AG04450 (cell line): ENCODE results near the gene UMAD1. TPM values are rescaled to one million over a fixed set of nuclear protein-coding genes. Genes with fewer than 3 reads are reported as not detected.

Source experiments
- CTCF ChIA-PET: fragments of 300-600, 350-600 bp; formaldehyde crosslinking; extraction: SDS; loops from one replicate; lab custom pipeline; 2022; ENCODE audit warnings: antibody characterized with exemption, inconsistent platforms; lab: Charles Lee
- POLR2A ChIA-PET: fragments of 350-600 bp; formaldehyde crosslinking; extraction: SDS; loops from one replicate; lab custom pipeline; 2021; ENCODE audit warnings: antibody characterized with exemption, inconsistent platforms; lab: Yijun Ruan, JAX
- DNase-seq: peaks from one replicate; pipeline ENCODE4 v3.0.0-alpha.2; 2011; ENCODE audit warnings: low read depth, low spot score
- H3K27ac ChIP-seq: one replicate; pipeline ENCODE4 v1.5.1; 2012; ENCODE audit warnings: low read depth, low read length, control low read depth
- H3K27me3 ChIP-seq: one replicate; pipeline ENCODE4 v1.6.0; 2012; ENCODE audit warnings: low read length; ENCODE audit not compliant: control insufficient read depth, insufficient read depth
- H3K4me3 ChIP-seq: 2 replicates; pipeline ENCODE4 v1.5.1; 2011; ENCODE audit warnings: mild to moderate bottlenecking, low read depth, low read length, control low read depth
- H3K9me3 ChIP-seq: 2 replicates; pipeline ENCODE4 v1.5.1; 2012; ENCODE audit warnings: low read length; ENCODE audit not compliant: control insufficient read depth, insufficient read depth
- polyA plus RNA-seq: library from polyadenylated mRNA; depleted of rRNA; stranded (reverse); fragments of >200 nt; gene quantifications from 2 replicates; pipeline ENCODE4 v1.2.3, GENCODE V29; 2011
- TF ChIP-seq, protein P1 (sequence below): IDR thresholded peaks from 2 replicates; pipeline ENCODE4 v1.5.1; 2011; ENCODE audit warnings: low read depth, low read length, control low read depth, inconsistent platforms

UMAD1 gene
- polyA plus RNA-seq, 1 experiment = 22.8 TPM

DNA sequence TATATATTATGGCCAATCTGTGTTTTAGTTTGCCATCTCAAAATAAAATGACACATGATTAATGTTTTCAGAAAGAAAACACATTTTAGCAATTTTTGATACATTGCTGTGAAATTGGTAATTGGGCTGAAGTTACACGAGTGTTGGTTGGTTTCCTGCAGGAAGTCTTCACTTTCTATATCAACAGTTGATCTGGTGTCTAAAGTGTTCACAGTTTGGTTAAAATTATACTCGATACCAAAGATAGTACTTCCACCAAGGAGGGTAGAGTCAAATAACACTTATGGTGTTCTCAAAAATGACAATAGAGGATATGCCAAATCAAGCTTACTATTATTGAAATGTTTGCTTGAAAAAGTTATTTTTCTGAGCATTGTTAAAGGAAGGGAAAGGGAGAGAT, 207.7 kb downstream of the UMAD1 start:
- POLR2A ChIA-PET = no interaction called here
- Histone ChIP-seq H3K27ac (no peak overlapping the region), H3K27me3 (no peaks in the 10 kb centered on the region), H3K4me3 (no peak overlapping the region), H3K9me3 (no peaks in the 10 kb centered on the region)
- CTCF ChIA-PET = no interaction called here
- no peak for DNase-seq
- TF ChIP-seq, protein P1, sequence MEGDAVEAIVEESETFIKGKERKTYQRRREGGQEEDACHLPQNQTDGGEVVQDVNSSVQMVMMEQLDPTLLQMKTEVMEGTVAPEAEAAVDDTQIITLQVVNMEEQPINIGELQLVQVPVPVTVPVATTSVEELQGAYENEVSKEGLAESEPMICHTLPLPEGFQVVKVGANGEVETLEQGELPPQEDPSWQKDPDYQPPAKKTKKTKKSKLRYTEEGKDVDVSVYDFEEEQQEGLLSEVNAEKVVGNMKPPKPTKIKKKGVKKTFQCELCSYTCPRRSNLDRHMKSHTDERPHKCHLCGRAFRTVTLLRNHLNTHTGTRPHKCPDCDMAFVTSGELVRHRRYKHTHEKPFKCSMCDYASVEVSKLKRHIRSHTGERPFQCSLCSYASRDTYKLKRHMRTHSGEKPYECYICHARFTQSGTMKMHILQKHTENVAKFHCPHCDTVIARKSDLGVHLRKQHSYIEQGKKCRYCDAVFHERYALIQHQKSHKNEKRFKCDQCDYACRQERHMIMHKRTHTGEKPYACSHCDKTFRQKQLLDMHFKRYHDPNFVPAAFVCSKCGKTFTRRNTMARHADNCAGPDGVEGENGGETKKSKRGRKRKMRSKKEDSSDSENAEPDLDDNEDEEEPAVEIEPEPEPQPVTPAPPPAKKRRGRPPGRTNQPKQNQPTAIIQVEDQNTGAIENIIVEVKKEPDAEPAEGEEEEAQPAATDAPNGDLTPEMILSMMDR = no peak

DNA sequence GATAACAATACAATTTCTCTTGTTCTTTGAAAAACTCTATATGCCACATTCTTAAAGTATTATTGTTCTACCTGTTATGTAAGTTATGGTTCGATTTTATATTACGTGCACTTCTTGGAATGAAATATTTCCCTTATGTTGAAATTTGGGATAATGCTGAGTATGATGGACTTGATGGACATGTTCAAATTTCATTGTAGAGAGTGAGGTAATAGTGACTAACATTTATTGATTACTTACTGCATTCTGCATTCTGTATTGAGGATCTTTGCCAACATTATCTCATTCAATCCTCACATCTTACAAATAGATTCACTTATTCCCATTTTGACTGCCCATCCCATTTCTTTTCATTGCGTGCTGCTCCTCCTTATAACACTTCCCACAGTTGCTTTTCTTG, 208.3 kb downstream of the UMAD1 start:
- ChIA-PET POLR2A (no interaction called here), CTCF (no interaction called here)
- no peaks in the 10 kb centered on the region for H3K9me3 ChIP-seq
- no peaks in the 10 kb centered on the region for H3K27me3 ChIP-seq
- no peak overlapping the region for H3K4me3 ChIP-seq
- no peak for DNase-seq
- TF ChIP-seq, protein P1 = no peak
- H3K27ac ChIP-seq = no peak overlapping the region

DNA sequence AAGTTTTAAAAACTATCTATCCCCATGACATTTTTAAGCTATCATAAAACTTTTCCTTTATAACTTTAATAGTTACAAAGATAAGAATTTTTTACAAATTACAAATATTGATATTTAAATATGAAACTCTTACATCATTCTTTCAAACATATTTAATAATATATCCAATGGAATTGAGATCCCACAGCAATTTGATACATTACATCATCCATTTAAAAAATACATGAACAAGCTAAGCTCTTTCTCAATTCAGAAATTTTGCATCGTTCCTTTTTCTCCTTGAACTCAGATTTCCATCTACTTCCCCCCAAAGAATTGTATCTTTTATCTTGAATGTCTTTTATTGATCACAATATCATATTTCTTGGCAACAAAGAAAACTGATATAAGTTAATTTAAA, 209.6 kb downstream of the UMAD1 start:
- no peaks in the 10 kb centered on the region for H3K27me3 ChIP-seq
- ChIA-PET POLR2A (no interaction called here), CTCF (interaction anchor here (0.7 kb wide), 1 partner anchor 53 kb away, joined by 3 read pairs; no protein-coding TSS in a partner anchor)
- no peak overlapping the region for H3K27ac ChIP-seq
- H3K9me3 ChIP-seq = peaks cover 8% of the 10 kb centered on the region
- H3K4me3 ChIP-seq = no peak overlapping the region
- TF ChIP-seq, protein P1 = no peak
- DNase-seq = no peak

DNA sequence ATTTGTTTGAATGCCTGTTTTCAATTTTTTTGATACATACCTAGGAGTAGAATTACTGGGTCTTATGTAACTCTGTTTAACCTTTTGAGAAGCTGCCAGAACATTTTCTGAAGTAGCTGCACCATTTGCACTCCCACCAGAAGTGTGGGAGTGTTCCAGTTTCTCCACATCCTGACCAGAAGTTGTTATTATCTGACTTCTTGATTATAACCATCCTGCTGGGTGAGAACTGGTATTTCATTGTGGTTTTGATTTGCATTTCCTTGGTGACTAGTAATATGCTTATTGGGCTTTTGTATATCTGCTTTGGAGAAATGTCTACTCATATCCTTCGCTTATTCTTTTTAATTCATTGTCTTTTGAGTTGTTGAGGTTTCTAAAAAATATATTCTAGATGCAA, 210.8 kb downstream of the UMAD1 start:
- TF ChIP-seq, protein P1 = no peak
- Histone ChIP-seq H3K9me3 (peaks cover 12% of the 10 kb centered on the region), H3K27me3 (no peaks in the 10 kb centered on the region), H3K27ac (no peak overlapping the region), H3K4me3 (no peak overlapping the region)
- DNase-seq = no peak
- POLR2A ChIA-PET = no interaction called here
- CTCF ChIA-PET = no interaction called here

DNA sequence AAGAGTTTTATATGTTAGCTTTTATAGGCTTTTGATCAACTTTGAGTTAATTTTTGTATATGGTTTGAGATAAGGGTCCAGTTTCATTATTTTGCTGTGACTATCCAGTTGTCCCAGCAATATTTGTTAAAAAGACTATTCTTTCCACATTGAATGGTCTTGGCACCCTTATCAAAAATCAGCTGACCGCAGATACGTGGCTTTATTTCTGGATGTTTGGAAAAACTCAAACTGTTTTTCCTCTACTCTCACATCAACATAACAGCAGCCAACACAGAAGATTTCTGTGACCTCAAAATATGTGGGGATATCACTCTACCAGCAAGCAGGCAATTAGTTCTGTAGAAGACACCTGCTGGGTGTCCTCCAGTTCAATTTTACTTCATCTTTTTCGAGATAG, 211.4 kb downstream of the UMAD1 start:
- TF ChIP-seq, protein P1 = no peak
- Histone ChIP-seq H3K4me3 (no peak overlapping the region), H3K9me3 (peaks cover 12% of the 10 kb centered on the region), H3K27ac (no peak overlapping the region), H3K27me3 (no peaks in the 10 kb centered on the region)
- DNase-seq = no peak
- ChIA-PET CTCF (no interaction called here), POLR2A (no interaction called here)
